Stimulated activated naive CD4-positive, alpha-beta T cell treated with Interleukin-2 at 50 U/mL for 16 hours (primary cell): ENCODE data around the gene RPGRIP1L.
"Not testable (repeated sequence)": the region's sequence is repeated elsewhere in the genome, so short reads cannot be mapped to it uniquely, and the experiment has no call there.

Experiments used
- DNase-seq: peaks from one replicate; lab custom pipeline; 2025; lab: John Stamatoyannopoulos, UW

Gene RPGRIP1L

DNA sequence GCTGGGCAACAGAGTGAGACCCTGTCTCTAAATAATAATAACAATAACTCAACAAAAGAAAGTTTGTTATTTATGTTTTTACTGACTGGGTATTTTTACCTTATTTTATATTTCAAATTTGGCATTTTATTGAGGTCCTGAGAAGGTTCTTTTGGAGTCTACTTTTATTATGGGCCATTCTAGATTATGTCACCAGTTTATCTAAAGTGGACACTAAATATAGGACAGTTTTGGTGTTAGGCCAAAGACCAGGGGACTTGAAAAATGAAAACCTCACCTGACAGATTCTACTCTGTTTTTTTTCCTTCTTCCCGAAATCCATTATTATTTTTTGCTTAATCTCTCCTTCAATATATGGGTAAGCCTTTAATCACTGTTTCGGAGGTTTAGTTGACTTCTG is 8.4 kb upstream of the RPGRIP1L start:
- DNase-seq: no peak

DNA sequence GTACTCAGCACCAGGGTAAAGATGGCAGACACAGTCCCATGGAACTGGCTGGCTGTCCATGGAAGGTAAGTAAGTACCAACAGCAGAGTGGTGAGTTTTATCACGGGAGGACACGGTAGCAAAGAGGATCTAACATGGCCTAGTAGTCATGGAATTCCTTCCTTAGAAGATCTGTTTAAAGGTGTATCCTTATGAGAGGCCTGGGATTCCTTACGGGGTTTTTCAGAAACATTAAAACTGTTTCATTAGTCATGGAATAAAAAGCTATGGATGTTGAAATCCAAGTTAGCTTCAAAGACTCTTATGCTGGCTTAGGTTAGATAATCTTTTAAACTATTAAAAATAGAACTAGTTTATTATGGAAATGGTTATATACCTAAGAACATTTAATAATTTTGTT is 7.7 kb upstream of the RPGRIP1L start:
- DNase-seq: no peak

DNA sequence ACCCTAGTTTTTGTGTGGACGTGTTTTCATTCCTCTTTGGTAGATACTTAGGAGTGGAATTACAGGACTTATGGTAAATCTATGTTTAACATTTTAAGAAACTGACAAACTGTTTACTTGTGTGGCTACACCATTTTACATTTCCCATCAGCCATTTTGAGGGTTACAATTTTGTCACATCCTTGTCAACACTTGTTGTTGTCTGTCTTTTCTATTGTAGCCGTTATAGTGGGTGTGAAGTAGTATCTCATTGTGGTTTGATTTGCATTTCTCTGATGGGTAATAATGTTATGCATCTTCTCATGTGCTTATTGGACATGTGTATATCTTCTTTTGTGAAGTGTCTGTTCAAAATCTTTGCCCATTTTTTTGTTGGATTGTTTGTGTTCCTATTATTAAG is 4.8 kb upstream of the RPGRIP1L start:
- DNase-seq: no peak

DNA sequence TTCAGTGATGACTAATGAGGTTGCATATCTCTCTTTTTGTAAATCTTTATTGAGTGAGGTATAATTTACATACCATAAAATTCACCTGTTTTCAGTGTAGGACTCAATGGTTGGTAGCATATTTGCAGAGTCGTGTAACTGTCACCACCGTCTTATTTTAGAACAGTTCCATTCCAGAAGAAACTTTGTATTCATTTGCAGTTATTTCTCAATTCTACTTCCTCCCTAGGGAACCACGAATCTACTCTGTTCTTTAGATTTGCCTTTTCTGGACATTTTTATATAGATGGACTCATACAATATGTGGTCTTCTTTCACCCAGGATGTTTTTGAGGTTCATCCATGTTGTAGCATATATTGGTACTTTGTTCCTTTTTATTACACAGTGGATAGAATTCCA is 4.0 kb upstream of the RPGRIP1L start:
- DNase-seq: no peak

DNA sequence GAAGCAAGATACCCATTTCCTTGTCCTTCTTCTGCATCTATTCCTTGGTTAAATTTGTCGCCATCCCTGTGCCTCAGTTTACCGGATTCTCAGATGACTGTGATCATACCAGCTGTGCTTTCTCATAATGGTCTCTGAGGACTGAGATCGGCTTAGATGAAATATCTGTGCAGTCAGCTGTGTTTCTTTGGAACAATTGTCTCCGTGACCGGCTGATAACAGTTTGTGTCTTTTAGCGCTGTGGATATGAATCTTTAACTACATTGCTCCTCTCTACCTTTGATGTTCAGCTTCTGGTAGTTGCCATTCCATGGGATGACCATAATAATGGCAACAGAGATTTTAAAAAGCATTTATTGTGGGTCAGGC is 770 bp upstream of the RPGRIP1L start:
- no peak for DNase-seq

DNA sequence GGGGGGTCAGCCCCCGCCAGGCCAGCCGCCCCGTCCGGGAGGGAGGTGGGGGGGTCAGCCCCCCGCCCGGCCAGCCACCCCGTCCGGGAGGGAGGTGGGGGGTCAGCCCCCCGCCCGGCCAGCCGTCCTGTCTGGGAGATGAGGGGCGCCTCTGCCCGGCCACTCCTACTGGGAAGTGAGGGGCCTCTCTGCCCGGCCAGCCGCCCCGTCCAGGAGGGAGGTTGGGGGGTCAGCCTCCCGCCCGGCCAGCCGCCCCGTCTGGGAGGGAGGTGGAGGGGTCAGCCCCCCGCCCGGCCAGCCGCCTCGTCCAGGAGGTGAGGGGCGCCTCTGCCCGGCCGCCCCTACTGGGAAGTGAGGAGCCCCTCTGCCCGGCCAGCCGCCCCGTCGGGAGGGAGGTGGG is 5.4 kb downstream of the RPGRIP1L start:
- DNase-seq: not testable (repeated sequence)

DNA sequence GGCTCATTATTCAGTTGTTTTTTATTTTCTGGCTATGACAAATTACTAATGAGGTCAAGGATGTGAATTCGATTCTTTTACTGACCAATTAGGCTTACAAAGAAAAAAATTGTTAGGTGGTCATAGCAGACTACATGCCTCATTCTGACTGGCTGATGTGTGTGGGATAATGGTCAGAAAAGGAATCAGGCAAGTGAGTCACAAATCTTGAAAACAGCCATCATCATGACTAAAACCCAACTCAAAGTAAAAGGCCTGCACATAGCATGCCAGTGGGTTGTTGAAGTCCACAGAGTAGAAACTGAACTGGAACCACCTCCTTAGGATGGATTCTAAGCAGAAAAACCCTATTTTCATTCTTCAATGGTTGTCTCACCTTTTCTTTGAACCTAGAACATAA is 8.6 kb downstream of the RPGRIP1L start:
- no peak for DNase-seq

DNA sequence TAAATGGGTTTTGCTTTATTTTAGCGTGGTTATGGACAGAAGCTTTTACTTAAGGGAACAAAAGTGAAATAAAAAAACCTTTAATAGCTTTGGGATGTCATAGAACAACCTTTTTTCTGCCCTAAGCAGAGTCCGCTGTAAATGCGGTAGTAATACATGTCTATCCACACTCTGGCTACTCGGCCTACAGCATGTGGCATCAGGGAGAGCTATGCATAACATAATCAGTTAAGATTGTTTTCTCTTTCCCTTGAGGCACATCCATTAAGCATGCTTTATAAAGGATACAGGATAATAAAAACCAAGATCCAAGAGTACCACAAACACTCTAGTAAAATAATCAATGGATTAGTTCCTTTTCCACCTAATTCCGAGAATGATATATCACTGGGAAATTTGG is 10.3 kb downstream of the RPGRIP1L start:
- no peak for DNase-seq

DNA sequence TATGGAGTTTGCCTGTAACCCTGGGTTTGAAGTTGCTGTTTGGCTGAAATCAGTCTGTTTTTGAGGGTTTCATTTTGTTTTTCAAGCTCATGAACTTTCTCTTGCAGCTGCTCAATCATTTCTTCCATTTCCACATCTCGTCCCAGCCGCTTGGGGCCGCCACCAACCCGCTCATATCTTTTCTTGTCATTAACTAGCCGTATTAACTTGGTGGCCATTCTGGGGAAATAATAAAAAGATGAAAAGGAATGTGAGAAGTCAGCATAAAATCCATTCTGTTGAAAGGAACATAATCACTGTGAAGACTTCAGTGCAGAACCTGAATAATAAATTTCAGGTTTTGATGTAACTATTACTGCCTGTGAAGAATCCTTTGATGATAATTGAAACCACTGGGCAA is 11.5 kb downstream of the RPGRIP1L start:
- DNase-seq: no peak

DNA sequence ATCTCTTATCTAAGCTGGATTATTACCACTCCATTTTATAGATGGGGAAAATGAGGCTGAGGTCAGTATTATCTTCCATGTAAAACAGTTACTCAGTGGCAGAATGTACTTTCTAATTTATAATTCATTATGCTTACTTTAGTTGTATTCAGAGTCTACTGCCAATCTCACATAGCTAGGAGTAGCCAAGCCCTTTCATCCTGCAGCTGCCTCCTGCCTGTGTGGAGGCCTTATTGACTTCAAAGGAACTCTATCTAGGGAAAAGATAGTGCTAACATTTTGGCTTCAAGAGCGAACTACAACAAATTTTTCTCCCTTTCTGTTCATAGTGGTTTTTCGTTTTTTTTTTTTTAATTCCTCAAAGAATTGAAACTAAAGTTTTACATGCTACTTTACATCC is 12.9 kb downstream of the RPGRIP1L start:
- no peak for DNase-seq

DNA sequence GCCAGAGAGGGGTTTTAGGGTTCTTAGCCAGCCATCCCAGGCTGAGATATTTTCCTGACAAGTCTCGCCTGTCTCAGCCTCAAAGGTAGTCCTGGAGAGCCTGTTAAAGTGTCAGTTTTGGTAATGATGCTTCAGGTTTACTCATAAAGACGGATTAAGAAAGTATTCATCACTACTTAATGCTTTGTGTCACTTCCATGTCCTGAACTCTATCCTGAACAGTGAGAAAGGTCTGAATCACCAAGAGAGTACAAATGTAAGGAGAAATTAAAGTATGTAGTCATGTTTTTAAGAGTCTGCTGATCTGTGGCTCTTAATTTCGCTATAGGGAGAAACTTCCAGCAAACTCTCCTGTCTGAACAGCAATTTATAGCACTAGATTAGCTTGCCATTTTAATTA is 14.0 kb downstream of the RPGRIP1L start:
- DNase-seq: no peak

DNA sequence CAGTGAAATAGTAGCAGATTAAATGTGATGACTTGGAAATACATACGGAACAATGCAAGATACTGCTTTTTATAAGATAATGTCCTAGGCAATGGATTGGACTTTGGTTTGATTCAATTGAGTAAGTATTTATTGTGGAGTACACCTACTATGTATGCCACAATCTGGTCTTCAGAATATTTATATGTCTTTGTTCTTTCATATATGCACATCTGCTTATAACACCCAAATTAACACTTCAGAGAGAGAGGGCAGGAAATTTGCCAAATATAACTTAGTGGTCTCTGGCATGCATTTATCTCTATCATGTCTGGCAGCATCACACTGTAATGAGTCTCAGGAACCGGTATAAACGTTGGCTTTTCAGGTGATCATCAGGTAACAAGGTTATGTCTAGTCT is 16.9 kb downstream of the RPGRIP1L start:
- no peak for DNase-seq

DNA sequence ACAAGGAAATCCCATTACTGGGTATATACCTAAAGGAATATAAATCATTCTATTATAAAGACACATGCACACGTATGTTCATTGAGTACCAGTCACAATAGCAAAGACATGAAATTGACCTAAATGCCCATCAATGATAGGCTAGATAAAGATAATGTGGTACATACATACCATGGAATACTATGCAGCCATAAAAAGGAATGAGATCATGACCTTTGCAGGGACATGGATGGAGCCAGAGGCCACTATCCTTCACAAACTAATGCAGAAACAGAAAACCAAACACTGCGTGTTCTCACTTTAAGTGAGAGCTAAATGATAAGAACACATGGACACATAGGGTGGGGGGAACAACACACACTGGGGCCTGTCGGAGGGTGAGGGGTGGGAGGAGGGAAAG is 18.3 kb downstream of the RPGRIP1L start:
- DNase-seq: not testable (repeated sequence)

DNA sequence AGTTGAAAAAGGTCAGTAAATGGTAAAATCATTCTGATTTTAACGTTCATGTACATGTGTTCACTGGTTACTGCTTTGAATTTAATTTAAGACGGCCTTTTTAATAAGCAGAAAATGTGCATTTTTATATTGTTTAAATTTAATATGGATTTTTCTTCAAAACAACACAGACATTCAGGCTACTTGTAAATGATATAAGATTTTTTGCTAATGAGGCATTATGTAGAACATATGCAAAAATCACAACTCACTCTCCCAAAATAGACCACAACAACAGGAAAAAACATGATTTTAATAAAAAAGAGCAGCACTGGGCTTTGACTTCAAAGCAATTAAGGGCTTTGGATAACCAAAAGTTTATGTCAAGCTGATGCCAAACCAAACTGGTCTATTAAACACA is 22.3 kb downstream of the RPGRIP1L start:
- DNase-seq: no peak

DNA sequence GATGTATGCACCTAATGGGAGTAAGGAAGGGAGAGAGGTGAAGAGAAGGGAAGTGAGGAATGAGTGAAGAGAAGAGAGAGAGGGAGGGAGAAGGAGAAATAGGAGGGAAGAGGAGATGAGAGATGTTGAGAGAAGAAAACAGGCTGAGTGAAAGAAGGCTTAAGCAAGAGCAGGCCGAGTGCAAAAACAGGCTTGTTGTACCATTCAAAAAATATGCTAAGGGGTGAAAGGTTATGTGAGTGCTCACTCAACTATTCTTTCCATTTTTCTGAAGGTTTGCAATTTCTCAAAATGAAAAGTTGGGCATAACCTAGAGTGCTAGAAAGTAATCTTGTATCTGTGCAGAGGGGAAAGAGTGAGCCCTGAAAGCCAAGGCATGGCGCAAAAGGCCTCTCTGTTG is 22.9 kb downstream of the RPGRIP1L start:
- no peak for DNase-seq

DNA sequence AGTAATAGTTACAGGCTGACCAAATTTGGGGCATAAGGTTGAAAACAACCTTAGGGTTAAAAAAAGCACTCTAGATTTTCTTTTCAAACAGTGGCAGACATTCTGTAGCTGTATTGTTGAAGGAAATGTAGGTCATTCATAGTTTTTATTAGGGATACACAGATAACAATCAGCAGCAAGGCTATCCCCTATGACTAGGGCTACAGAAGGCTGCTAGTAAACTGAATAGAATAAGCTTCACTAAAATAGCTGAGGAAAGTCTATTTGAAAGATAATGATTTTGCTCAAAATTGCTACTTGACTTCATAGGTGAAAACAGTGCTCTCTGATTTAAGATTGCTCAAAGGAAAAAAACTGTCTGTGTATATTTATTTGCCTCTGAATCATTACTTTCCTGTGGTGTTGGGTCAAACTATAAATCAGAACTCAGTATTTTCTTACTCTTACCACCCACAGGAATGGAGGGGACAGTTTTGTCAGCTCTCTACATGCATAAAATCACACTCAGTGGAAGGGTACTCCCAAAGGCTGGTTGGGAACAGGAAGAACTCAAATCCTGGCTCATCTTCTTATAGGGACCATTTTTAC is 24.8 kb downstream of the RPGRIP1L start:
- no peak for DNase-seq

DNA sequence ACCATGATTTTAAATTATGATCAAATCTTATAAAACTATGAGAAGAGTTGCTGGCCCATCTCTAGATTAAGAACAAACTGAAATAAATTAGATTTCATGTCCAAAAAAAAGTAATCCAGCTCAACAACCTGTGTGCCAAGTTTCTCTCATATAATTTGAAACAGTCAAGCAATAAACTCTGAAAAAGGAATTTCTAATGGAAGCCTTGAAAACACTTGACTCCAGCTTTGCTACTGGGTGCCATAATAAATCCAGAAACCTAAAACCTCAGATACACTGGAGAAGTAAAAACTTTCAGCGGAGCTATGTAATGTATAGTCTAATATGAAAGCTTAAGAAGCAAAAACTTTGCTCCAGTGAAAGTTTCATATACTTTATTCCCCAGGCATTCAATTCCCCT is 25.5 kb downstream of the RPGRIP1L start:
- no peak for DNase-seq

DNA sequence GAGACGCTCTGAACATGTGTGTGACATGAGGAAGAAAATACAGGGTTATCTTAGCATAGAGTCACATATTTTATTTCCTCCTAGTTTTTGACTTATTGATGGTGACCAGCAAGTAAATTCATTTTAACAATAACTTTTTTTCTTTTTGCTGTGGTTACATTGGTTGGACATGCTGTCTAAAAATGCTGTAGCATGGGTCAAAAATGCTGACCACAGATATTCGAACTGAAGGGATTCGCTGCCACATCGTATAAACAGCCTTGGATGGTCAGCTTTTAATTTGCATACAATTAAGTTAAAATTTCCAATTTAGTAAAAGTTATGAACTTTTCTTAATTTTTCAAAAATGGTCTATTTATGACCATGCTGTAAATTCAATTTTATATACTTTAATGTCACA is 30.5 kb downstream of the RPGRIP1L start:
- DNase-seq: no peak

DNA sequence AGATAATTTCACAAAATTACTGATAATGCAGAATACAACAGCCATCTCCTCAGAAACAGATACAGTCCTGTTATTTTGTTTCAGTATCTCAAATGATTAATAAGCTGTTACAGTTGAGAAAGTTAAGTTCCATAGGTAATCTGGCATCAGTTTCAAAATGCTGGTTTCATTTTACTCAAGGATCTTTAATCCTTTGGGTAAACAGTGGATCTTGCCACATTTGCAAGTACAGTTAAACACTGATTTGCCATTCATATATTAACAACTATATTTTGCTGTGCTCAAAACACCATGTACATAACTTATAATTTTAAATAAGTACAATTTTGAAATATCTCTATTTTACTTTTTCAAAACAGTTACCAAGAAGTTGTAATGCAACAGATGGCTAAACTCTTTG is 31.2 kb downstream of the RPGRIP1L start:
- DNase-seq: no peak

DNA sequence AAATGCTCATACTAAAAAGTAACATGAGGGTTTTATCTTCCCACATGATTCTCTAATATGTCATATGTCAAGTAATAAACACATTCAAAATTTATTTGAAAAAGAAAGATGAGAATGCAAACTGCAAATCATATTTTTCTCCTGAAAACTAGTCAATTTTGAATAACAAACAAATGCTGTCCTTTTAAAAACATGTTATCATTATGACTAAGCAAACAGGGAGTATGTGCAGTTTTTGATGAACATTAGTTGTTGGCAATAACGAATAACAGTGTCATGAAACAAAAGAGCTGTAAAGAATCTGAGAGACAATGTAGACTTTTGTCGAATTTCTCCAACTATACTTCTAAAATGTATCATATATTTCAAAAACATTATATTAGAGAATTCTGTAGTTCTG is 34.8 kb downstream of the RPGRIP1L start:
- DNase-seq: no peak

DNA sequence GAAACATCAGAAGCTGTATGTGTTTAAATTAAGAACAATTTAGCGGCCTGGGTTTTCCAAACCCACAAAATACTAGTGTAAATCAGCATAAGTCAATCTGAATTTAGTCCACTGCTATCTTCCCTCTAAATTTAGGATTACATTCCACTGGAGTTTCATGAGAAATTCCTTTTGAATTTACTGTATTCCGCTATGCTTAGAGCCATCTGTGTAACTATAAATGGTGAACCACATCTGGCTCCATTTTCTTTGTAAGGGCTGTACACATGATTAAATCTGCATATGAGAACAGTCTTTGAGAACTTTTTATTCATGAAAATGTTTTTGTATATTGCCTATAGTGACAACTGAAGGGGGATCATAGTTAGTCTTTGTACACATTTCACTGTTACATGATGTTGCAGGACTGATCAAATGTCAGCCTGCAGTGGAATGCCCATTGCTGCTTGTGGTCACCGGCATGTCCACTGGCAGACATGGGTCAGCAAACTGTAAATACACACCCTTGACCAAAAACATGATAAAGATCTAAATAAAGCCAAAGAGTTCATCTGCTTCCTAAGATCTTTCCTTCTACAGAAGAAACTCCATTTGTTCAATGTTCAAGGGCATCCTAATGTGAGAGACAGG is 36.8 kb downstream of the RPGRIP1L start:
- no peak for DNase-seq

DNA sequence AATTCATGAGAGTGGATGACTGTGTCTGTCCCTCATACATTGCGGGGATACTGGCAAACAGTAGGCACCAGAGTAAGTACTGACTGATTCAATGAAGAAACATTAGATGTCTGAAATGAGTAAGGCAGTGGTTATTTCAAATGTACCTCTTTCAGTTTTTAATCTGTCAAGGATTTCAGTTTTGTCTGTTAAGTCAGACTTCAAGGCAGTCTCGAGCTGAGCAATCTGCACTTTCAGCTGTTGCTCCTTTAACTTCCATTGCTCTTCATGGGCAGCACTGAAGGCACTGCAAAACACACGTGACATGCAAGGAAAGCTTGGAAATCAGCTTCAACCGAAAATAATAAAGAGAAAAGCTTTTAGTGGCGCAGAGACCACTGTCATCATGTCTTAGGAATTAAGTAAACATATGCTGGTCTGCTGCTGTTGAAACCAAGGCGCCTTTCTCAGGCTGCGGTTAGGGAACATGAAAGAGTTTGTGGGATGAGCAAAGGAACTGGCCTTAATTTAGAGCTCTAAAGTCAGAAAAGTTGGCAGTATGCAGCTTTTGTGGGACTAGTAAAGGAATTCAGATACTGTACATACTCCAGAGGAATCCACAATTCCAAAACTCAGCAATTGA is 38.8 kb downstream of the RPGRIP1L start:
- peak; percentile 1 for DNase-seq

DNA sequence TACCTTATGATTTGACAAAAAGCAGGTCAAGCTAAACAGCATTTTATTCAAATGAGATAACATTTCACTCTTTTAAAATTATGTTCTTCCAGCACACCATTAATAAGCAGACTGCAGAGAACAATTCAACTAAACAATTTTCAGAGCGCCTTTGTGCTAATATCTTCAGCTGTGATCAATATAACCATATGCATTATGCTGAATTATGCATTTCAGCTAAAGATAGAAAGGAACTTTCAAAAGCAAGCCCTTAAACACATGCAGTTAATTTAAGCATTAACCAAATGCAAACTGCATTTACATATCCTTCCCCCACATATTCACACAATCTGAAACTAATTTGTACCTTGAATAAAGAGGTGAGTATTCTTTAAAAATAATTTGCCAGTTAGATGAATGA is 41.6 kb downstream of the RPGRIP1L start:
- DNase-seq: no peak

DNA sequence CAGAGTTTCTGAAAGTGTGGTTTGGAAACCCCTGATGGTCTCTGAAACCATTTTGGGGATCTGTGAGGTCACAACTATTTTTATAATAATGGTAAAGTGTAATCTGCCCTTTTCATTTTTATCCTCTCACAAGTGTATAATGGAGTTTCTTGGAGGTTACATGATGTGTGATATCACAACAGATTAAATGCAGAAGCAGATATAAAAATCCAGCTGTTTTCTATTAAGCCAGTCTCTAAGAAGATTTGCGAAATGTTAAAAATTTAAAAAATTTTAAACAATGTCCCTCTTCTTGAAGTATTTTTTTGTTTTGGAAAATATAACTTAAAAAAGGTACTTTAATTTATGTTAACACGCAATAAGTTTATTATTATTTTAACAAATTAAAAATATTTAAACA is 48.7 kb downstream of the RPGRIP1L start:
- DNase-seq: no peak
